SK-N-SH (cell line): ENCODE results near the gene BAIAP2.

Experiments used
- EP300 ChIP-seq, 2 experiments: IDR thresholded peaks; 2 replicates each; pipeline versions ENCODE4 v1.4.0 to v1.6.1; 2012; ENCODE audit warnings: borderline replicate concordance in 1 of 2, low read depth in 1 of 2, low read length in 1 of 2
- EZH2phosphoT487 ChIP-seq: fragments of 200-600 bp; sonication (generic); IDR thresholded peaks from 2 replicates; pipeline ENCODE4 v1.6.1; 2017; ENCODE audit warnings: low read depth, mixed run types, mild to moderate bottlenecking, antibody characterized with exemption, moderate library complexity, borderline replicate concordance
- GABPA ChIP-seq: IDR thresholded peaks from 2 replicates; pipeline ENCODE4 v1.4.0; 2012; ENCODE audit warnings: low read depth, mild to moderate bottlenecking
- GATA2 ChIP-seq: sonication (generic); formaldehyde crosslinking; IDR thresholded peaks from 2 replicates; pipeline ENCODE4 v1.5.0; 2020; ENCODE audit warnings: mild to moderate bottlenecking, missing genetic modification reagents
- MAX ChIP-seq: IDR thresholded peaks from 2 replicates; pipeline ENCODE4 v1.4.0; 2012; ENCODE audit warnings: low read depth
- POLR2AphosphoS5 ChIP-seq: IDR thresholded peaks from 2 replicates; pipeline ENCODE4 v1.6.1; 2012; ENCODE audit warnings: low read depth, low read length
- RAD21 ChIP-seq: IDR thresholded peaks from 2 replicates; pipeline ENCODE4 v1.6.1; 2012; ENCODE audit warnings: mild to moderate bottlenecking, low read length
- SIN3A ChIP-seq: IDR thresholded peaks from 2 replicates; pipeline ENCODE4 v1.6.1; 2012; ENCODE audit warnings: low read depth, mild to moderate bottlenecking, low read length, moderate library complexity, borderline replicate concordance
- SMC3 ChIP-seq: IDR thresholded peaks from 2 replicates; pipeline ENCODE4 v1.6.1; 2012; ENCODE audit warnings: low read depth, low read length, improper control_type of control experiment
- TAF1 ChIP-seq: IDR thresholded peaks from 2 replicates; pipeline ENCODE4 v1.6.1; 2012; ENCODE audit warnings: low read depth, mild to moderate bottlenecking, low read length, moderate library complexity, borderline replicate concordance
- USF1 ChIP-seq: IDR thresholded peaks from 2 replicates; pipeline ENCODE4 v1.4.0; 2012; ENCODE audit warnings: low read depth, borderline replicate concordance
- YY1 ChIP-seq: IDR thresholded peaks from 2 replicates; pipeline ENCODE4 v1.4.0; 2012; ENCODE audit warnings: low read depth, mild to moderate bottlenecking
- TF ChIP-seq, protein P1 (sequence below): fragments of 200-600 bp; sonication (generic); IDR thresholded peaks from 2 replicates; pipeline ENCODE4 v1.6.1; 2017; ENCODE audit warnings: antibody characterized with exemption, mild to moderate bottlenecking, moderate library complexity
- TF ChIP-seq, protein P2 (sequence below): IDR thresholded peaks from 2 replicates; pipeline ENCODE4 v1.6.1; 2012; ENCODE audit warnings: mild to moderate bottlenecking, low read depth, low read length, moderate library complexity

DNA sequence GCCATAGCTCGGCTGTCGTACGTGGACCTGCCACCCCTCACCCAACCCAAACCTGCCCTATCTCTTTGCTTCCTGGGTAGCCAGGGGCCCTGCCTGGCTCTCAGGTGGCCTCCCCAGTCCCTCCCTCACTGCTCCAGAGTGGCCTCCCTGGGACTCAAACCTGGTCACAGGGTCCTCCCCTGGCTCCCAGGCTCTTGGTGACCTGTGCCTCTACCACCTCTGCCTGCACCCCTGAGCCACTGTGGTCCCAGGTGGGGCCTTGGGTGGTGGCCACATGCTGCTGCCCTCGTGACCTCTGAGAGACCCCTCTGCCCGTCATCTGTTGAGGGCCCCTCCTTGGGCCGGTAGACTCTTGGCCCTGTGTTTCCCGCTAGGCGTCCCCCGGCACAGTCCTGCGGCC, 65.7 kb downstream of the BAIAP2 start:
- TF ChIP-seq SMC3 (no peak), RAD21 (no peak), GATA2 (CRISPR knock-in tag) (no peak), EP300 (IDR thresholded peaks at IDR 0.05; ENCODE audit: borderline replicate concordance in 1 of 2, low read depth in 1 of 2, low read length in 1 of 2) (no peak), SIN3A (no peak), MAX (no peak), YY1 (no peak), GABPA (no peak), POLR2AphosphoS5 (no peak), EZH2phosphoT487 (no peak), TAF1 (no peak), USF1 (no peak)
- TF ChIP-seq, protein P1, sequence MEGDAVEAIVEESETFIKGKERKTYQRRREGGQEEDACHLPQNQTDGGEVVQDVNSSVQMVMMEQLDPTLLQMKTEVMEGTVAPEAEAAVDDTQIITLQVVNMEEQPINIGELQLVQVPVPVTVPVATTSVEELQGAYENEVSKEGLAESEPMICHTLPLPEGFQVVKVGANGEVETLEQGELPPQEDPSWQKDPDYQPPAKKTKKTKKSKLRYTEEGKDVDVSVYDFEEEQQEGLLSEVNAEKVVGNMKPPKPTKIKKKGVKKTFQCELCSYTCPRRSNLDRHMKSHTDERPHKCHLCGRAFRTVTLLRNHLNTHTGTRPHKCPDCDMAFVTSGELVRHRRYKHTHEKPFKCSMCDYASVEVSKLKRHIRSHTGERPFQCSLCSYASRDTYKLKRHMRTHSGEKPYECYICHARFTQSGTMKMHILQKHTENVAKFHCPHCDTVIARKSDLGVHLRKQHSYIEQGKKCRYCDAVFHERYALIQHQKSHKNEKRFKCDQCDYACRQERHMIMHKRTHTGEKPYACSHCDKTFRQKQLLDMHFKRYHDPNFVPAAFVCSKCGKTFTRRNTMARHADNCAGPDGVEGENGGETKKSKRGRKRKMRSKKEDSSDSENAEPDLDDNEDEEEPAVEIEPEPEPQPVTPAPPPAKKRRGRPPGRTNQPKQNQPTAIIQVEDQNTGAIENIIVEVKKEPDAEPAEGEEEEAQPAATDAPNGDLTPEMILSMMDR, result no peak
- TF ChIP-seq, protein P2, sequence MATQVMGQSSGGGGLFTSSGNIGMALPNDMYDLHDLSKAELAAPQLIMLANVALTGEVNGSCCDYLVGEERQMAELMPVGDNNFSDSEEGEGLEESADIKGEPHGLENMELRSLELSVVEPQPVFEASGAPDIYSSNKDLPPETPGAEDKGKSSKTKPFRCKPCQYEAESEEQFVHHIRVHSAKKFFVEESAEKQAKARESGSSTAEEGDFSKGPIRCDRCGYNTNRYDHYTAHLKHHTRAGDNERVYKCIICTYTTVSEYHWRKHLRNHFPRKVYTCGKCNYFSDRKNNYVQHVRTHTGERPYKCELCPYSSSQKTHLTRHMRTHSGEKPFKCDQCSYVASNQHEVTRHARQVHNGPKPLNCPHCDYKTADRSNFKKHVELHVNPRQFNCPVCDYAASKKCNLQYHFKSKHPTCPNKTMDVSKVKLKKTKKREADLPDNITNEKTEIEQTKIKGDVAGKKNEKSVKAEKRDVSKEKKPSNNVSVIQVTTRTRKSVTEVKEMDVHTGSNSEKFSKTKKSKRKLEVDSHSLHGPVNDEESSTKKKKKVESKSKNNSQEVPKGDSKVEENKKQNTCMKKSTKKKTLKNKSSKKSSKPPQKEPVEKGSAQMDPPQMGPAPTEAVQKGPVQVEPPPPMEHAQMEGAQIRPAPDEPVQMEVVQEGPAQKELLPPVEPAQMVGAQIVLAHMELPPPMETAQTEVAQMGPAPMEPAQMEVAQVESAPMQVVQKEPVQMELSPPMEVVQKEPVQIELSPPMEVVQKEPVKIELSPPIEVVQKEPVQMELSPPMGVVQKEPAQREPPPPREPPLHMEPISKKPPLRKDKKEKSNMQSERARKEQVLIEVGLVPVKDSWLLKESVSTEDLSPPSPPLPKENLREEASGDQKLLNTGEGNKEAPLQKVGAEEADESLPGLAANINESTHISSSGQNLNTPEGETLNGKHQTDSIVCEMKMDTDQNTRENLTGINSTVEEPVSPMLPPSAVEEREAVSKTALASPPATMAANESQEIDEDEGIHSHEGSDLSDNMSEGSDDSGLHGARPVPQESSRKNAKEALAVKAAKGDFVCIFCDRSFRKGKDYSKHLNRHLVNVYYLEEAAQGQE, result no peak
